Prostate gland (tissue), 2 donors: Measurements from ENCODE around the gene CSF2RB. TPM values are rescaled to one million over a fixed set of nuclear protein-coding genes. Genes with fewer than 3 reads are reported as not detected.

Experiments used
- DNase-seq: peaks from one replicate; pipeline ENCODE4 v3.0.0-alpha.2; 2019; ENCODE audit warnings: low spot score
- H3K27ac ChIP-seq, 2 donors: fragments of 200-600 bp; sonication (generic); 2 replicates each; pipeline ENCODE4 v1.5.1; 2017 to 2019
- H3K27me3 ChIP-seq: fragments of 200-600 bp; sonication (generic); replicated peaks from 2 replicates; pipeline ENCODE4 v1.5.1; 2019; ENCODE audit not compliant: insufficient read depth
- H3K36me3 ChIP-seq, 2 donors: fragments of 200-600 bp; sonication (generic); 1 replicate in 1 of 2; 2 replicates in 1 of 2; pipeline versions ENCODE4 v1.5.1 to v1.8.1; 2017 to 2019
- H3K4me1 ChIP-seq: fragments of 200-600 bp; sonication (generic); replicated peaks from 2 replicates; pipeline ENCODE4 v1.5.1; 2019
- H3K4me3 ChIP-seq, 2 donors: fragments of 200-600 bp; sonication (generic); 2 replicates each; pipeline ENCODE4 v1.5.1; 2017 to 2019
- H3K9me3 ChIP-seq: fragments of 200-600 bp; sonication (generic); 2 replicates; pipeline ENCODE4 v1.5.1; 2017
- CTCF ChIP-seq, 4 experiments: fragments of 200-600 bp in 2 of 4; fragments of 450-650 bp in 2 of 4; sonication (generic) in 2 of 4; IDR thresholded peaks; 1 replicate in 3 of 4; 2 replicates in 1 of 4; pipeline ENCODE4 v1.5.1; 2016 to 2019; ENCODE audit warnings: antibody characterized with exemption in 4 of 4, mild to moderate bottlenecking in 2 of 4, moderate library complexity in 2 of 4
- POLR2A ChIP-seq: fragments of 450-650 bp; IDR thresholded peaks from one replicate; pipeline ENCODE4 v1.6.1; 2016; ENCODE audit warnings: antibody characterized with exemption, mild to moderate bottlenecking
- POLR2AphosphoS5 ChIP-seq: sonication (generic); formaldehyde crosslinking; IDR thresholded peaks from one replicate; pipeline ENCODE4 v1.6.1; 2017; ENCODE audit warnings: antibody characterized with exemption
- WGBS: methylation state at CpG from one replicate; pipeline ENCODE4 v1.1.5; 2018; 5-methylcytosine and 5-hydroxymethylcytosine counted together
- intact Hi-C: fragments of 100-400 bp; cut with DNase I; formaldehyde crosslinking; loops from one replicate; pipeline ENCODE4 v1.14.2; 2022
- total RNA-seq, 2 donors: library from RNA; depleted of rRNA; stranded (reverse); fragments of >200 nt; gene quantifications; one replicate each; pipeline ENCODE4 v1.1.0, GENCODE V29; 2016

Gene CSF2RB
- total RNA-seq, 2 donors from 2014 or later = 1.1 to 3.2 TPM

GRCh38 chr22:36916034-36916433 is 2.6 kb downstream of the CSF2RB start:
- Histone ChIP-seq H3K4me3 (no peak overlapping the region), H3K36me3 (no peaks in the 10 kb centered on the region), H3K27ac (no peak overlapping the region), H3K9me3 (no peaks in the 10 kb centered on the region), H3K4me1 (no peaks in the 10 kb centered on the region), H3K27me3 (peaks cover 3% of the 10 kb centered on the region)
- DNase-seq = no peak
- intact Hi-C loops = no loop called here
- TF ChIP-seq POLR2A = no peak
- no peak for TF ChIP-seq POLR2AphosphoS5
- no peak for TF ChIP-seq CTCF (IDR thresholded peaks at IDR 0.05)

GRCh38 chr22:36918586-36919284 is 5.3 kb downstream of the CSF2RB start:
- Histone ChIP-seq H3K4me1 (no peaks in the 10 kb centered on the region), H3K9me3 (no peaks in the 10 kb centered on the region), H3K36me3 (no peaks in the 10 kb centered on the region), H3K27ac (no peak overlapping the region), H3K4me3 (no peak overlapping the region), H3K27me3 (peaks cover 3% of the 10 kb centered on the region)
- no peak for DNase-seq
- TF ChIP-seq CTCF (IDR thresholded peaks at IDR 0.05) (no peak), POLR2AphosphoS5 (no peak), POLR2A (no peak)
- intact Hi-C loops = no loop called here
- WGBS = 78% methylated on average over 3 of the region's 3 CpGs

- WGBS = 68% methylated on average over 15 of the region's 15 CpGs
- H3K27me3 ChIP-seq = no peaks in the 10 kb centered on the region
- no peak for DNase-seq
- H3K36me3 ChIP-seq = no peaks in the 10 kb centered on the region
- no peak overlapping the region for H3K27ac ChIP-seq
- no peaks in the 10 kb centered on the region for H3K9me3 ChIP-seq
- no peak overlapping the region for H3K4me3 ChIP-seq
- TF ChIP-seq POLR2A (no peak), CTCF (IDR thresholded peaks at IDR 0.05) (no peak), POLR2AphosphoS5 (no peak)
- H3K4me1 ChIP-seq = no peaks in the 10 kb centered on the region
- intact Hi-C loops = no loop called here
Measured at GRCh38 chr22:36921309-36922104, 8.1 kb downstream of the CSF2RB start.

GRCh38 chr22:36922105-36922608 is 8.7 kb downstream of the CSF2RB start:
- 16% methylated on average over 10 of the region's 10 CpGs for WGBS
- Histone ChIP-seq H3K4me3 (no peak overlapping the region), H3K27ac (no peak overlapping the region), H3K36me3 (no peaks in the 10 kb centered on the region), H3K4me1 (no peaks in the 10 kb centered on the region), H3K9me3 (no peaks in the 10 kb centered on the region), H3K27me3 (no peaks in the 10 kb centered on the region)
- intact Hi-C loops = no loop called here
- DNase-seq = no peak
- TF ChIP-seq CTCF (IDR thresholded peaks at IDR 0.05) = no peak
- TF ChIP-seq POLR2AphosphoS5 = no peak

- Histone ChIP-seq H3K4me1 (no peaks in the 10 kb centered on the region), H3K27ac (no peak overlapping the region), H3K4me3 (no peak overlapping the region), H3K9me3 (no peaks in the 10 kb centered on the region), H3K27me3 (no peaks in the 10 kb centered on the region), H3K36me3 (no peaks in the 10 kb centered on the region)
- TF ChIP-seq POLR2AphosphoS5 (no peak), POLR2A (no peak), CTCF (IDR thresholded peaks at IDR 0.05) (no peak)
- 64% methylated on average over 7 of the region's 7 CpGs for WGBS
- intact Hi-C loops = no loop called here
- no peak for DNase-seq
Measured at GRCh38 chr22:36922711-36923110, 9.3 kb downstream of the CSF2RB start.
